Duodenal mucosa (tissue), 2 donors: ENCODE measurements around the gene ITPKA.

Source experiments
- H3K27ac ChIP-seq: one replicate; pipeline ENCODE4 v1.7.0; 2013; ENCODE audit warnings: low read depth, low read length
- H3K27me3 ChIP-seq, 2 donors: one replicate each; pipeline ENCODE4 v1.7.0; 2013; ENCODE audit warnings: low read length in 2 of 2, control low read depth in 1 of 2; ENCODE audit not compliant: insufficient read depth in 2 of 2, control insufficient read depth in 1 of 2
- H3K36me3 ChIP-seq, 2 donors: one replicate each; pipeline ENCODE4 v1.7.0; 2013; ENCODE audit warnings: low read length in 2 of 2, control low read depth in 1 of 2; ENCODE audit not compliant: insufficient read depth in 2 of 2, control insufficient read depth in 1 of 2
- H3K4me1 ChIP-seq, 2 donors: one replicate each; pipeline ENCODE4 v1.7.0; 2013; ENCODE audit warnings: low read length in 2 of 2, control low read depth in 1 of 2; ENCODE audit not compliant: insufficient read depth in 2 of 2, control insufficient read depth in 1 of 2
- H3K4me3 ChIP-seq, 2 donors: one replicate each; pipeline ENCODE4 v1.7.0; 2013; ENCODE audit warnings: low read length in 2 of 2, low read depth in 1 of 2
- H3K9ac ChIP-seq, 2 donors: one replicate each; pipeline ENCODE4 v1.7.0; 2013; ENCODE audit warnings: low read length in 2 of 2, low read depth in 1 of 2
- H3K9me3 ChIP-seq, 2 donors: one replicate each; pipeline ENCODE4 v1.7.0; 2013; ENCODE audit warnings: low read length in 2 of 2, control low read depth in 1 of 2; ENCODE audit not compliant: control insufficient read depth in 1 of 2

The ITPKA gene

GRCh38 chr15:41550066-41550775, 56.5 kb downstream of the ITPKA start:
- H3K27ac ChIP-seq: no peak overlapping the region

More at GRCh38 chr15:41550066-41550775, 56.5 kb downstream of the ITPKA start:
- Histone ChIP-seq H3K9me3 (no peaks in the 10 kb centered on the region), H3K4me1 (peaks cover 8 to 15% of the 10 kb centered on the region in 2 donors), H3K4me3 (no peak overlapping the region), H3K27me3 (no peaks in the 10 kb centered on the region), H3K9ac (no peak overlapping the region), H3K36me3 (no peaks in the 10 kb centered on the region)
